ENCODE results near the gene KIR3DL3. TPM values are rescaled to one million over a fixed set of nuclear protein-coding genes. Genes with fewer than 3 reads are reported as not detected.
"Not testable (repeated sequence)": the region's sequence is repeated elsewhere in the genome, so short reads cannot be mapped to it uniquely, and the experiment has no call there.

The KIR3DL3 gene
- polyA plus RNA-seq, 2 of the 4 experiments (the other 2 are of a cell fraction), result not detected

DNA sequence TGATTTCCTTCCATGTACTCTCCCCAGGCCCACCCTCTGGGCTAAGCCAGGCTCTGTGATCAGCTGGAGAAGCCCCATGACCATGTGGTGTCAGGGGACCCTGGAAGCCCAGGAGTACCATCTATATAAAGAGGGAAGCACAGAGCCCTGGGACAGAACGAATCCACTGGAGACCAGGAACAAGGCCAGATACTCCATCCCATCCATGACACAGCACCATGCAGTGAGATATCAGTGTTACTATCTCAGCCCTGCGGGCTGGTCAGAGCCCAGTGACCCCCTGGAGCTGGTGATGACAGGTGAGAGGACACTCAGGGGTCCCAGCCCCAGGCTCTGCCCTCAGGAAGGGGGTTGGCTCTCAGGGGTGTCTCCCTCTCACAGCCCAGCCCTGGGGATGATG lies 27.5 kb upstream of the KIR3DL3 start:
- CTCF ChIA-PET, result no interaction called here
- no peaks in the 10 kb centered on the region for H3K4me1 ChIP-seq
- DNase-seq (ENCODE audit: low read depth in 1 of 2, low spot score in 1 of 2), result no peak
- no peak overlapping the region for H3K4me2 ChIP-seq
- ATAC-seq, result peak; percentile 40 to 46; a peak in 2 of 6 replicates
- POLR2A ChIA-PET, result no interaction called here
- TF ChIP-seq HOXB13 (CRISPR knock-in tag; IDR thresholded peaks at IDR 0.05; ENCODE audit: low read depth) (no peak), RAD21 (conservative IDR thresholded peaks at IDR 0.05 in 1 of 2, IDR thresholded peaks at IDR 0.05 in 1 of 2) (no peak), ZFP36 (IDR thresholded peaks at IDR 0.05; ENCODE audit: borderline replicate concordance, partially characterized antibody) (no peak), RFX5 (IDR thresholded peaks at IDR 0.05) (no peak), NPAS2 (CRISPR knock-in tag; IDR thresholded peaks at IDR 0.05; ENCODE audit: borderline replicate concordance) (no peak), NFE2L2 (conservative IDR thresholded peaks at IDR 0.05; ENCODE audit: low read length) (no peak), POLR2A (IDR thresholded peaks at IDR 0.05; ENCODE audit: low read length) (no peak), JUNB (IDR thresholded peaks at IDR 0.05) (no peak), SMC3 (IDR thresholded peaks at IDR 0.05) (no peak), TFCP2L1 (CRISPR knock-in tag; IDR thresholded peaks at IDR 0.05) (no peak), HEYL (CRISPR knock-in tag; IDR thresholded peaks at IDR 0.05) (no peak), BHLHE40 (IDR thresholded peaks at IDR 0.05; ENCODE audit: low read depth, low read length) (no peak), HDAC2 (IDR thresholded peaks at IDR 0.05) (no peak), RARB (CRISPR knock-in tag; IDR thresholded peaks at IDR 0.05) (no peak)
- TF ChIP-seq, protein P1, sequence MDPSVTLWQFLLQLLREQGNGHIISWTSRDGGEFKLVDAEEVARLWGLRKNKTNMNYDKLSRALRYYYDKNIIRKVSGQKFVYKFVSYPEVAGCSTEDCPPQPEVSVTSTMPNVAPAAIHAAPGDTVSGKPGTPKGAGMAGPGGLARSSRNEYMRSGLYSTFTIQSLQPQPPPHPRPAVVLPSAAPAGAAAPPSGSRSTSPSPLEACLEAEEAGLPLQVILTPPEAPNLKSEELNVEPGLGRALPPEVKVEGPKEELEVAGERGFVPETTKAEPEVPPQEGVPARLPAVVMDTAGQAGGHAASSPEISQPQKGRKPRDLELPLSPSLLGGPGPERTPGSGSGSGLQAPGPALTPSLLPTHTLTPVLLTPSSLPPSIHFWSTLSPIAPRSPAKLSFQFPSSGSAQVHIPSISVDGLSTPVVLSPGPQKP (IDR thresholded peaks at IDR 0.05; ENCODE audit: low read depth, low read length), result no peak
- no peak for FAIRE-seq
- H3K4me3 ChIP-seq, result no peak overlapping the region
- no peaks in the 10 kb centered on the region for H3K9me3 ChIP-seq
- 0% methylated on average over 1 of the region's 2 CpGs for WGBS (ENCODE audit: missing lambda C conversion rate)
- H3K27ac ChIP-seq, result no peak overlapping the region

DNA sequence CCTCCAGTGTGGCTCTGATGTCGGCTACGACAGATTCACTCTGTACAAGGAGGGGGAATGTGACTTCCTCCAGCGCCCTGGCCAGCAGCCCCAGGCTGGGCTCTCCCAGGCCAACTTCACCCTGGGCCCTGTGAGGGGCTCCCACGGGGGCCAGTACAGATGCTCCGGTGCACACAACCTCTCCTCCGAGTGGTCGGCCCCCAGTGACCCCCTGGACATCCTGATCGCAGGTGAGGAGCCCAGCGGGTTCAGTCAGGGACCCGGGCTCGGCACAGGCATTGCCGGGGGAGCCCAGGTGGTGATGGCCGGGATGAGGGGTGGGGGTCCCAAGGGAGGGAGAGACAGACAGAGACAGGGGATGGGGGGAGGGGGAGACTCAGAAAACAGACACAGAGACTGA lies 26.5 kb upstream of the KIR3DL3 start:
- DNase-seq (ENCODE audit: low read depth in 1 of 2, low spot score in 1 of 2); POLR2A ChIA-PET; ATAC-seq; H3K4me3 ChIP-seq; FAIRE-seq; H3K9me3 ChIP-seq; H3K27ac ChIP-seq; H3K4me1 ChIP-seq; H3K4me2 ChIP-seq: not testable (repeated sequence)
- 0% methylated on average over 1 of the region's 13 CpGs for whole genome bisulfite sequencing (ENCODE audit: missing lambda C conversion rate)
- CTCF ChIA-PET, result interaction anchor here (1.6 kb wide), 1 partner anchor 24 kb away, joined by 4 read pairs; no protein-coding TSS in a partner anchor

DNA sequence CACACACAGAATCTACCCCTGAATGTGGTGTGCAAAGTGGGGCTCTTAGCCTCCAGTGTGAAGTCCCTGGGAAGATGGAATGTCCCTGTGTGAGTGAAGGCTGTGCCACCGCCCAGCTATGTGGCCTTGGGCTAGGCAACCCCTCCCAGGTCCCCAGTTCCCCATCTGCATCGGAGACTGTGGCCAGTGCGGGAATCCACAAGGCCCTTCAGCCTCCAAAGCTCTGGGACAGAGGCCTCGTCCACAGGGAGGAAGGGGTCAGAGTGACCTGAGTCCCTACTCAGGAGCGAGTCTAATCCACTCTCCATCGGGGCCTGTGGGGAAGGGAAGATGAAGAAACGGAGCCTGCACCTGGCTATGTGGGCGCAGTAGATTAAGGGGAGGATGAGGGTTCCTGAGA lies 19.3 kb upstream of the KIR3DL3 start:
- CTCF ChIA-PET, result no interaction called here
- POLR2A ChIA-PET, result no interaction called here
- TF ChIP-seq MYC (IDR thresholded peaks at IDR 0.05; ENCODE audit: borderline replicate concordance, low read length), result no peak
- TF ChIP-seq, protein P2, sequence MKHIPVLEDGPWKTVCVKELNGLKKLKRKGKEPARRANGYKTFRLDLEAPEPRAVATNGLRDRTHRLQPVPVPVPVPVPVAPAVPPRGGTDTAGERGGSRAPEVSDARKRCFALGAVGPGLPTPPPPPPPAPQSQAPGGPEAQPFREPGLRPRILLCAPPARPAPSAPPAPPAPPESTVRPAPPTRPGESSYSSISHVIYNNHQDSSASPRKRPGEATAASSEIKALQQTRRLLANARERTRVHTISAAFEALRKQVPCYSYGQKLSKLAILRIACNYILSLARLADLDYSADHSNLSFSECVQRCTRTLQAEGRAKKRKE (CRISPR knock-in tag; IDR thresholded peaks at IDR 0.05; ENCODE audit: low read depth), result no peak
- no peak for TF ChIP-seq ZNF302 (CRISPR knock-in tag; IDR thresholded peaks at IDR 0.05)
- no peak for TF ChIP-seq CHD4 (IDR thresholded peaks at IDR 0.05; ENCODE audit: borderline replicate concordance)
- no peak for TF ChIP-seq RFX5 (IDR thresholded peaks at IDR 0.05)
- no peak for TF ChIP-seq TFCP2L1 (CRISPR knock-in tag; IDR thresholded peaks at IDR 0.05)
- no peak overlapping the region for H3K27ac ChIP-seq
- H3K9me3 ChIP-seq, result no peaks in the 10 kb centered on the region; the same call in 2 of the 3 replicates
- no peak overlapping the region for H3K4me3 ChIP-seq
- ATAC-seq, result no peak
- no peaks in the 10 kb centered on the region for H3K4me1 ChIP-seq
- H3K4me2 ChIP-seq, result no peak overlapping the region
- 8% methylated on average over 8 of the region's 8 CpGs for whole genome bisulfite sequencing (ENCODE audit: missing lambda C conversion rate)
- DNase-seq (ENCODE audit: low read depth in 1 of 2, low spot score in 1 of 2), result no peak
- no peak for FAIRE-seq

GRCh38 chr19:54707962-54708361 lies 16.3 kb upstream of the KIR3DL3 start:
- FAIRE-seq, result no peak
- H3K4me2 ChIP-seq, result no peak overlapping the region
- H3K4me3 ChIP-seq, result no peak overlapping the region
- CTCF ChIA-PET, result interaction anchor here (1.9 kb wide), 1 partner anchor 34 kb away, joined by 4 read pairs; no protein-coding TSS in a partner anchor
- no peak; a peak in 1 of 6 replicates for ATAC-seq
- WGBS (ENCODE audit: missing lambda C conversion rate), result 22% methylated on average over 4 of the region's 4 CpGs
- no peak overlapping the region for H3K27ac ChIP-seq
- DNase-seq (ENCODE audit: low read depth in 1 of 2, low spot score in 1 of 2), result no peak
- TF ChIP-seq ZSCAN20 (CRISPR knock-in tag; IDR thresholded peaks at IDR 0.05), result no peak
- TF ChIP-seq, protein P1 (IDR thresholded peaks at IDR 0.05; ENCODE audit: low read depth, low read length), result no peak
- TF ChIP-seq POLR2AphosphoS2 (conservative IDR thresholded peaks at IDR 0.05; ENCODE audit: low read length), result no peak
- POLR2A ChIA-PET, result no interaction called here
- H3K9me3 ChIP-seq, result no peaks in the 10 kb centered on the region; the same call in 2 of the 3 replicates
- no peaks in the 10 kb centered on the region for H3K4me1 ChIP-seq
